Urothelium cell line (cell line): ENCODE measurements around the gene ANKFN1.

Experiments used
- DNase-seq: peaks from one replicate; pipeline ENCODE4 v3.0.0; 2011; ENCODE audit warnings: low spot score, mixed read lengths
- FAIRE-seq: peaks from 2 replicates; lab custom pipeline; 2011; peaks lifted over from hg19 to GRCh38; lab: Jason Lieb, UNC

Gene ANKFN1

DNA sequence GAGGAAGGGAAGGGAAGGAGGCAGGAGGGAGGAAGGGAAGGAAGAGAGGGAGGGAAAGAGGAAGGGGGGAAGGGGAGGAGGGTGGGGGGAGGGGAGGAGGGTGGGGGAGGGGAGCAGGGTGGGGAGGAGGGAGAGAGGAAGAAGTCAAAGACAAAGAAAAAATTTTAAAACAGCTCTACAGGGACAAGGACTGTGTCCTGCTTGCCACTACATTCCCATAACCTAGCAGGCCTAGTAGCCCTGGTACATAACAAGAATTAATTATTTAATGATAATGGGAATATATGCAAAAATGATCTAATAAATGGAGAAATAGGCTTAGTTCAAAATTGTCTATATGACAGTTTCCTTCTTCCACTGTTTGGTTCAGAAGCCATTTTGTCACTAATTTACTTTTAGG, 392.7 kb downstream of the ANKFN1 start:
- FAIRE-seq, result no peak
- no peak for DNase-seq

- no peak for FAIRE-seq
Measured at GRCh38 chr17:56548661-56549060, 395.4 kb downstream of the ANKFN1 start.

GRCh38 chr17:56549501-56549900, 396.2 kb downstream of the ANKFN1 start:
- DNase-seq (no peak), FAIRE-seq (no peak)

More at GRCh38 chr17:56548661-56549060, 395.4 kb downstream of the ANKFN1 start:
- no peak for DNase-seq

GRCh38 chr17:56557682-56558081, 404.4 kb downstream of the ANKFN1 start:
- DNase-seq, result no peak
- no peak for FAIRE-seq

GRCh38 chr17:56558088-56558487, 404.8 kb downstream of the ANKFN1 start:
- FAIRE-seq (no peak), DNase-seq (no peak)
